ENCODE results near the gene PIP4K2A.
A peak's percentile ranks its signal among the peaks of the same experiment; 100 is the strongest.
"Not testable (repeated sequence)": the region's sequence is repeated elsewhere in the genome, so short reads cannot be mapped to it uniquely, and the experiment has no call there.

PIP4K2A gene

DNA sequence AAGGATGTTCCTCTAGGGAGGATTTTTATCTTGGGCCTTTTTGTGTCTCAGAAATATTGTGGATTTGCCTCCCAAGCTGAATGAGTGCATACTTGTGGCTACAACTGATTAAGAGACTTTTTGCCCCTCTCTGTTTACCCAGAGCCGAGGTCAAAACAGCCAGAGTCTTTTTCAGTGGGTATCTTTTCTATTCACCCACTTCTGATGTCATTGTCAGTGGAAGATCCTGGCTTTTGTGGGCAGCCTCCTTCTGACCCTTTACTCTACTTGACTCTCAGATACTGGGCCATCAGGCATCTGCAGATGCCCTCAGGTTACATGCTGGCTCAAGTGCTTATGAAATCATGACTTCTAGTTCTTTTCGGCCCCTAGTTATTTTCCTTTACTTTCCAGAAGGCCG is 19.6 kb upstream of the PIP4K2A start:
- Mint-ChIP-seq H3K4me1 (peaks cover 2% of the 10 kb centered on the region), H3K36me3 (no peaks in the 10 kb centered on the region), H3K4me3 (no peak overlapping the region), H3K27me3 (no peaks in the 10 kb centered on the region), H3K9me3 (no peaks in the 10 kb centered on the region), H3K27ac (no peak overlapping the region)
- DNase-seq (ENCODE audit: low spot score in 2 of 2) (no peak), ATAC-seq (ENCODE audit: low read depth) (no peak)

DNA sequence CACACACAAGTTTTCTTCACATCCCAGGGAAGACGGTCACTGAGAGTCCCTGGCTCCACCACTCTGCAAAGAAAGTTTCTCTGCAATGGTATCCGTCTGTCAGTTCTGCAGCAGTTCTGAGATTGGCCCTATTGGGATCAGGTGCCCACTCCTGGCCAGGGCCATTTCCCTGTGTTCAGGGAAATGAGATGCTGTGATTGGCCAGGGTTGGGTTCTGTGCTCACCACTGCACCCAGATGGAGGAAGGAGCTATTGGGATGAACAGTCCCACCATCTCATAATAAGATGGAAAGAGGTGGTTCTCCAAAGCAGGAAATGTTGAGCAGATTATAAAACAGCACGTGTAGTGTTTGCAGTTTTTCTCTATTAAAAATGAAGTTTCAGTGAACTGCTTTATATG is 13.3 kb upstream of the PIP4K2A start:
- Mint-ChIP-seq H3K36me3 (no peaks in the 10 kb centered on the region), H3K4me3 (no peak overlapping the region), H3K4me1 (peaks cover 30% of the 10 kb centered on the region), H3K27me3 (no peaks in the 10 kb centered on the region), H3K9me3 (no peaks in the 10 kb centered on the region), H3K27ac (no peak overlapping the region)
- no peak for DNase-seq (ENCODE audit: low spot score in 2 of 2)
- no peak for ATAC-seq (ENCODE audit: low read depth)

- no peaks in the 10 kb centered on the region for H3K27me3 Mint-ChIP-seq
- peaks cover 33% of the 10 kb centered on the region for H3K4me1 Mint-ChIP-seq
- no peak for ATAC-seq (ENCODE audit: low read depth)
- DNase-seq (ENCODE audit: low spot score in 2 of 2): no peak
- no peaks in the 10 kb centered on the region for H3K36me3 Mint-ChIP-seq
- H3K27ac Mint-ChIP-seq: no peak overlapping the region
- H3K9me3 Mint-ChIP-seq: no peaks in the 10 kb centered on the region
- H3K4me3 Mint-ChIP-seq: no peak overlapping the region
These were observed 12.7 kb upstream of the PIP4K2A start for GRCh38 chr10:22727112-22727511.

DNA sequence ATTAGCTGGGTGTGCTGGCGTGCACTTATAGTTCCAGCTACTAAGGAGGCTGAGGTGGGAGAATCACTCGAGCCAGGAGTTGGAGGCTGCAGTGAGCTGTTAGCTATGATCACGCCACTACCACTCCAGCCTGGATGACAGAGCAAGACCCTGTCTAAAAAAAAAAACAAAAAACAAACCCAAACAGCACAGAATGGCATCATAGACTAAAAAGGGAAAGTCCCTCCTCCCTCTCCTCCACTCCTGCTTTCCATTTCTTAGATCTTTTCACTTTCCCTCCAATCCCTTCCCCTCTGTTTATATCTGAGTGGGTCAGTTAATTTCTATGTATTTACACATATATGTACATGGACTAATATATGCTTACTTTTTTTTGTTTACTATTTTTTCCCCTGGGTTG is 10.4 kb upstream of the PIP4K2A start:
- Mint-ChIP-seq H3K27ac (no peak overlapping the region), H3K27me3 (no peaks in the 10 kb centered on the region), H3K4me1 (peaks cover 36% of the 10 kb centered on the region), H3K9me3 (no peaks in the 10 kb centered on the region), H3K36me3 (no peaks in the 10 kb centered on the region), H3K4me3 (no peak overlapping the region)
- ATAC-seq (ENCODE audit: low read depth): no peak
- DNase-seq (ENCODE audit: low spot score in 2 of 2): no peak

GRCh38 chr10:22723783-22724182 is 9.4 kb upstream of the PIP4K2A start:
- ATAC-seq (ENCODE audit: low read depth) (peak; percentile 4), DNase-seq (ENCODE audit: low spot score in 2 of 2) (no peak)
- H3K4me1 Mint-ChIP-seq: peaks cover 37% of the 10 kb centered on the region
- H3K4me3 Mint-ChIP-seq: peak overlapping the region; percentile 74
- no peaks in the 10 kb centered on the region for H3K36me3 Mint-ChIP-seq
- H3K27ac Mint-ChIP-seq: peak overlapping the region; percentile 62
- H3K27me3 Mint-ChIP-seq: no peaks in the 10 kb centered on the region
- H3K9me3 Mint-ChIP-seq: no peaks in the 10 kb centered on the region

DNA sequence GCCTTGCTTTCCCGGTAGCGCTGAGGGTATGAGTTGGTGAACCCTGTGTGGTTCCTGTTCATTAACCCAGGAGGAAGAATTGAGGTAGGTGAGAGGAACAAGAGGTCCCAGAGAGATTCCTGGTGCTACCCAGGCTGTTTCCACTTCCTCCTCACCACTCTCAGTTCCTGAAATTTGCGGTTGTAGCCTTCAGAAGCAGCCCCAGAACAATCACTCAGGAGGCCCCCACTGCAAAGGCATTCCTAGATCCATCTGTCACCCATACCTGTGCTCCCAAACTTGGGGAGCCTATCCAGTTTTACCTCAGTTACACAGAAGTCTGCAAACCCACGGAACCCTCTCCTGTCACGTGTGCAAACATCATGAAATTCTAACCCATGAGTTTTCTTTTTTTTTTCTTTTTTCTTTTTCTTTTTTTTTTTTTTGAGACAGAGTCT is 9.0 kb upstream of the PIP4K2A start:
- H3K36me3 Mint-ChIP-seq: no peaks in the 10 kb centered on the region
- no peaks in the 10 kb centered on the region for H3K9me3 Mint-ChIP-seq
- DNase-seq (ENCODE audit: low spot score in 2 of 2) (peak; percentile 40 to 45), ATAC-seq (ENCODE audit: low read depth) (peak; percentile 92)
- H3K4me1 Mint-ChIP-seq: peaks cover 38% of the 10 kb centered on the region
- H3K27me3 Mint-ChIP-seq: no peaks in the 10 kb centered on the region
- peak overlapping the region; percentile 62 for H3K27ac Mint-ChIP-seq
- H3K4me3 Mint-ChIP-seq: peak overlapping the region; percentile 74

DNA sequence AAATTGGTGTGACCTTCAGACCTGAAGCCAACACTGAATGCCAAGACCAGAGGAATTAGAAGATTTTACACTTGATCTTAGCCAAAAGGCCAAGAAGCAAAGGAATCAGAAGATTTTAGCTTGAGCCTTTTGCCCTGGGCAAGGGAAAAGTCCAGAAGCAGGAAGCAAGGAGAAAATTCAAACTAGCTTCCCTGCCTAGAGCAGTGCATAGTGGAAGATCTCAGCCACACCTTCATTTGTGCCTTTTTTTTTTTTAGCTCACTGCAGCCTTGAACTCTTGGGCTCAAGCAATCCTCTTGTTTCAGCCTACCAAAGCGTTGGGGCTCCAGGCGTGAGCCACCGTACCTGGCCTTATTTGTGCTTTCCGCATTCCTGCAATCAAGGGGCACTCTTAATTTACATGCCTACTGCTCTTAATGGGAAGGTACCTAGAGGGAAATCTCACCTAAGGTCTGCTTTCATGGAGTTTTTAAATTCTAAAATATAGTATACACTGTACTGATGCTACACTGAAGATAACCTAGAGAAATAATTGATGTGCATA is 8.3 kb upstream of the PIP4K2A start:
- H3K36me3 Mint-ChIP-seq: no peaks in the 10 kb centered on the region
- H3K4me1 Mint-ChIP-seq: peaks cover 37% of the 10 kb centered on the region
- H3K27ac Mint-ChIP-seq: peak overlapping the region; percentile 62
- no peaks in the 10 kb centered on the region for H3K9me3 Mint-ChIP-seq
- H3K4me3 Mint-ChIP-seq: peak overlapping the region; percentile 74
- ATAC-seq (ENCODE audit: low read depth) (peak; percentile 3), DNase-seq (ENCODE audit: low spot score in 2 of 2) (no peak)
- H3K27me3 Mint-ChIP-seq: no peaks in the 10 kb centered on the region

- Mint-ChIP-seq H3K9me3 (no peaks in the 10 kb centered on the region), H3K4me3 (no peak overlapping the region), H3K4me1 (peaks cover 29% of the 10 kb centered on the region), H3K27ac (no peak overlapping the region), H3K27me3 (no peaks in the 10 kb centered on the region), H3K36me3 (no peaks in the 10 kb centered on the region)
- ATAC-seq (ENCODE audit: low read depth): no peak
- DNase-seq (ENCODE audit: low spot score in 2 of 2): no peak
These were observed 6.3 kb upstream of the PIP4K2A start for GRCh38 chr10:22720667-22721066.

GRCh38 chr10:22719406-22720042 is 5.1 kb upstream of the PIP4K2A start:
- Mint-ChIP-seq H3K4me3 (no peak overlapping the region), H3K27ac (no peak overlapping the region)
- ATAC-seq (ENCODE audit: low read depth): no peak

DNA sequence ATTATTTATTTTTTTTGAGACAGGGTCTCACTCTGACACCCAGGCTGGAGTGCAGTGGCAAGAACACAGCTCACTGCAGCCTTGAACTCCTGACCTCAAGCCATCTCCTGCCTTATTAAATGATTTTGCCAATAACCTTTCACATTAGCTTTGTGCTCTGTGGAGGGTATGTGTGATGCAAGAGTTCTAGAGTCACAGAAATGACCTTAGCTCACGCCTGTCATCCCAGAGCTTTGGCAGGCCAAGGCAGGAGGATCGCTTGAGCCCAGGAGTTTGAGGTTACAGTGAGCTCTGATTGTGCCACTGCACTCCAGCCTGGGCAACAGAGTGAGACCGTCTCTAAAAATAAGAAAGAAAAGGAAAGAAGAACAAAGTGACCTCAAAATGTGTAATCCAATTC is 4.3 kb upstream of the PIP4K2A start:
- not testable (repeated sequence) for H3K27me3 Mint-ChIP-seq; H3K9me3 Mint-ChIP-seq; DNase-seq (ENCODE audit: low spot score in 2 of 2); H3K4me3 Mint-ChIP-seq; H3K27ac Mint-ChIP-seq; H3K36me3 Mint-ChIP-seq; ATAC-seq (ENCODE audit: low read depth)
- H3K4me1 Mint-ChIP-seq: peaks cover 26% of the 10 kb centered on the region

More at GRCh38 chr10:22719406-22720042, 5.1 kb upstream of the PIP4K2A start:
- Mint-ChIP-seq H3K27me3 (no peaks in the 10 kb centered on the region), H3K9me3 (no peaks in the 10 kb centered on the region), H3K4me1 (peaks cover 31% of the 10 kb centered on the region), H3K36me3 (no peaks in the 10 kb centered on the region)
- no peak for DNase-seq (ENCODE audit: low spot score in 2 of 2)

- H3K36me3 Mint-ChIP-seq: no peaks in the 10 kb centered on the region
- H3K9me3 Mint-ChIP-seq: no peaks in the 10 kb centered on the region
- no peak for DNase-seq (ENCODE audit: low spot score in 2 of 2)
- no peak overlapping the region for H3K4me3 Mint-ChIP-seq
- no peaks in the 10 kb centered on the region for H3K27me3 Mint-ChIP-seq
- no peak overlapping the region for H3K27ac Mint-ChIP-seq
- ATAC-seq (ENCODE audit: low read depth): no peak
- H3K4me1 Mint-ChIP-seq: peaks cover 18% of the 10 kb centered on the region
These were observed 3.4 kb upstream of the PIP4K2A start for GRCh38 chr10:22717728-22718127.

DNA sequence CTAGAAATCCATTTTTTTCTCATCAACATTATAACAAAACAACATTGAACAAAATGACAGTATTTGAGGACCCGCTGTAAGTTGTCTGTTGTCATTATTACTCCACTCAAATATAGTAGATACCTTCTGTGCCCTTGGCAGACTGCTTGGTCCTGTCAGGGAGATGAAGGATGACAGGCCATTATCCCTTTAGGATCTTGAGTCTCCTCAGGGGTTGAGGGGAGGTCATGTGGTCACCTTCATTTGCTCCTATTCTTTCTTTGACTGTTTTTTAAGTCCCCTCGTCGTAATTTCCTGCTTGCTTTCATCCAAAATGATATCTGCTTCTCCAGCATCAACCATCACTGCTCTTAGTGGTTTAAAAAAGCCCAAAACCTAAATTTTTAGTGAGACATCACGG is 2.6 kb upstream of the PIP4K2A start:
- ATAC-seq (ENCODE audit: low read depth) (no peak), DNase-seq (ENCODE audit: low spot score in 2 of 2) (no peak)
- H3K9me3 Mint-ChIP-seq: no peaks in the 10 kb centered on the region
- H3K4me1 Mint-ChIP-seq: peaks cover 18% of the 10 kb centered on the region
- H3K27me3 Mint-ChIP-seq: no peaks in the 10 kb centered on the region
- no peak overlapping the region for H3K4me3 Mint-ChIP-seq
- H3K36me3 Mint-ChIP-seq: no peaks in the 10 kb centered on the region
- no peak overlapping the region for H3K27ac Mint-ChIP-seq

GRCh38 chr10:22715290-22715625 is 880 bp upstream of the PIP4K2A start:
- ATAC-seq (ENCODE audit: low read depth) (no peak), DNase-seq (ENCODE audit: low spot score in 2 of 2) (no peak)
- Mint-ChIP-seq H3K27me3 (no peaks in the 10 kb centered on the region), H3K36me3 (no peaks in the 10 kb centered on the region), H3K4me3 (peak overlapping the region; percentile 84), H3K27ac (peak overlapping the region; percentile 82), H3K4me1 (peaks cover 29% of the 10 kb centered on the region), H3K9me3 (no peaks in the 10 kb centered on the region)

- Mint-ChIP-seq H3K9me3 (no peaks in the 10 kb centered on the region), H3K27me3 (no peaks in the 10 kb centered on the region), H3K36me3 (no peaks in the 10 kb centered on the region), H3K4me1 (peaks cover 34% of the 10 kb centered on the region), H3K4me3 (peak overlapping the region; percentile 91), H3K27ac (peak overlapping the region; percentile 80)
- ATAC-seq (ENCODE audit: low read depth) (peak; percentile 42), DNase-seq (ENCODE audit: low spot score in 2 of 2) (peak in 1 of 2 donors; percentile 76)
These were observed 412 bp downstream of the PIP4K2A start for GRCh38 chr10:22713853-22714478.

Data from memory B cell (primary cell).